NB4 (cell line): Measurements from ENCODE around the gene OPCML.

Experiments
- POLR2A ChIP-seq: IDR thresholded peaks from 2 replicates; pipeline ENCODE4 v1.6.1; 2011; ENCODE audit warnings: mild to moderate bottlenecking; ENCODE audit not compliant: insufficient read length; ENCODE audit errors: extremely low read depth
- TF ChIP-seq, protein P1 (sequence below): IDR thresholded peaks from 2 replicates; pipeline ENCODE4 v1.6.1; 2011; ENCODE audit warnings: low read depth, low read length
- TF ChIP-seq, protein P2 (sequence below): IDR thresholded peaks from one replicate; pipeline ENCODE4 v1.5.1; 2012; ENCODE audit warnings: low read depth, low read length

DNA sequence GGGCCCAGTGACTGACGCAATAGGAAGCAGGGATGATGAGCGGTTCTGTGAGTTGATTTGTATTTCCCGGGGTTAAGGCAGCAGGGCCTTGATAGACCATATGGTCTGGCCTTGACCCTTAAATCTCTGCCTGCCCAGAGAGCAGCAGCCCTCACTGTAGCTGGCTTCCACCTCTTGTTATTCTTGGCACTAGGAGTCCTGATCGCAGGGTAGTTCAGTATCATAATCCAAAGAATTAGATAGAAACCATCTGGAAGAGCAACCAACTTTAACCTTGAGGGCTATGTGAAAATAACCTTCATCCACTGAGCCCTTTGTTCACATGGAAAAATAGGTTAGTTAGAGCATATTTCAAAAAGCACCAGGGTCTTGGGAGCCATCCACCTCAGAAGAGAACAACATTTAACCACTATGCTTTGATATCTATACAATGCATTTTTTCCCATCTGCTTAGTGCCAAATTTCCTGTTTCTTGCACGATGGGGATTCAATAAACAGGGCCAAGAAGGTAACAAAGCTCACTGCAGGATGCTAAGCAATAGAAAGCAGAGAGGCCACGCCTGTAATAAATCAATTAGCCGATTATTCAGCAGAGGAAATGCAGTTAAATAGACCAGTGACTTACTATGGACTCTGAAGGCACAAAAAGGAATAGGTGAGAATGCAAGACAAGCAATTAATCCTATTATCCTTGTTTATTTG is 761.3 kb downstream of the OPCML start:
- TF ChIP-seq, protein P1, sequence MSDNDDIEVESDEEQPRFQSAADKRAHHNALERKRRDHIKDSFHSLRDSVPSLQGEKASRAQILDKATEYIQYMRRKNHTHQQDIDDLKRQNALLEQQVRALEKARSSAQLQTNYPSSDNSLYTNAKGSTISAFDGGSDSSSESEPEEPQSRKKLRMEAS, result no peak
- TF ChIP-seq, protein P2, sequence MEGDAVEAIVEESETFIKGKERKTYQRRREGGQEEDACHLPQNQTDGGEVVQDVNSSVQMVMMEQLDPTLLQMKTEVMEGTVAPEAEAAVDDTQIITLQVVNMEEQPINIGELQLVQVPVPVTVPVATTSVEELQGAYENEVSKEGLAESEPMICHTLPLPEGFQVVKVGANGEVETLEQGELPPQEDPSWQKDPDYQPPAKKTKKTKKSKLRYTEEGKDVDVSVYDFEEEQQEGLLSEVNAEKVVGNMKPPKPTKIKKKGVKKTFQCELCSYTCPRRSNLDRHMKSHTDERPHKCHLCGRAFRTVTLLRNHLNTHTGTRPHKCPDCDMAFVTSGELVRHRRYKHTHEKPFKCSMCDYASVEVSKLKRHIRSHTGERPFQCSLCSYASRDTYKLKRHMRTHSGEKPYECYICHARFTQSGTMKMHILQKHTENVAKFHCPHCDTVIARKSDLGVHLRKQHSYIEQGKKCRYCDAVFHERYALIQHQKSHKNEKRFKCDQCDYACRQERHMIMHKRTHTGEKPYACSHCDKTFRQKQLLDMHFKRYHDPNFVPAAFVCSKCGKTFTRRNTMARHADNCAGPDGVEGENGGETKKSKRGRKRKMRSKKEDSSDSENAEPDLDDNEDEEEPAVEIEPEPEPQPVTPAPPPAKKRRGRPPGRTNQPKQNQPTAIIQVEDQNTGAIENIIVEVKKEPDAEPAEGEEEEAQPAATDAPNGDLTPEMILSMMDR, result no peak
- no peak for TF ChIP-seq POLR2A
